PC-9 (cell line): ENCODE data around the gene LRRK1. TPM values are rescaled to one million over a fixed set of nuclear protein-coding genes. Genes with fewer than 3 reads are reported as not detected.

Source experiments
- BruUV-seq: library from RNA; stranded (reverse); fragments of 400-500 nt; replicated peaks from 2 replicates; lab custom pipeline; 2021; lab: Mats Ljungman, UMichigan
- CTCF ChIA-PET: fragments of 300-600 bp; sonication (Branson Sonifier 250); formaldehyde crosslinking; loops from one replicate; lab custom pipeline; 2022; ENCODE audit warnings: antibody characterized with exemption; lab: Charles Lee
- POLR2A ChIA-PET: fragments of 300-600 bp; sonication (Branson Sonifier 250); formaldehyde crosslinking; loops from one replicate; lab custom pipeline; 2022; ENCODE audit warnings: antibody characterized with exemption; ENCODE audit not compliant: unreplicated experiment; lab: Charles Lee
- DNase-seq, 2 experiments: peaks; one replicate each; pipeline versions ENCODE4 v3.0.0 to v3.0.0-alpha.2; 2015 to 2022; ENCODE audit warnings: mixed read lengths in 1 of 2
- H2AFZ ChIP-seq: fragments of 200-600 bp; sonication (generic); 2 replicates; pipeline ENCODE4 v1.8.1; 2017; ENCODE audit warnings: antibody characterized with exemption
- H3F3A ChIP-seq: fragments of 200-600 bp; sonication (generic); 2 replicates; pipeline ENCODE4 v1.8.1; 2017; ENCODE audit warnings: antibody characterized with exemption, mild to moderate bottlenecking, low read depth; ENCODE audit not compliant: insufficient read depth
- H3K27ac ChIP-seq: fragments of 200-600 bp; sonication (generic); 2 replicates; pipeline ENCODE4 v1.6.1; 2016; ENCODE audit warnings: mixed run types
- H3K27me3 ChIP-seq: fragments of 200-600 bp; sonication (generic); 2 replicates; pipeline ENCODE4 v1.6.1; 2016; ENCODE audit warnings: low read depth, mixed run types; ENCODE audit not compliant: insufficient read depth
- H3K36me3 ChIP-seq: fragments of 200-600 bp; sonication (generic); 2 replicates; pipeline ENCODE4 v1.6.1; 2016; ENCODE audit warnings: low read depth, mixed run types
- H3K4me1 ChIP-seq: fragments of 200-600 bp; sonication (generic); replicated peaks from 2 replicates; pipeline ENCODE4 v1.6.1; 2016; ENCODE audit warnings: mixed run types; ENCODE audit not compliant: insufficient read depth
- H3K4me2 ChIP-seq: fragments of 200-600 bp; sonication (generic); 2 replicates; pipeline ENCODE4 v1.6.1; 2017; ENCODE audit warnings: mixed run types
- H3K4me3 ChIP-seq: fragments of 200-600 bp; sonication (generic); 2 replicates; pipeline ENCODE4 v1.6.1; 2016; ENCODE audit warnings: mixed run types
- H3K79me2 ChIP-seq: fragments of 200-600 bp; sonication (generic); 2 replicates; pipeline ENCODE4 v1.6.1; 2017; ENCODE audit warnings: low read depth, mixed run types
- H3K9me2 ChIP-seq: fragments of 200-600 bp; sonication (generic); 2 replicates; pipeline ENCODE4 v1.8.1; 2017; ENCODE audit warnings: mild to moderate bottlenecking; ENCODE audit not compliant: insufficient read depth
- H3K9me3 ChIP-seq: fragments of 200-600 bp; sonication (generic); 2 replicates; pipeline ENCODE4 v1.8.1; 2016; ENCODE audit warnings: low read depth; ENCODE audit not compliant: insufficient read depth
- H4K20me1 ChIP-seq: fragments of 200-600 bp; sonication (generic); 2 replicates; pipeline ENCODE4 v1.8.1; 2017; ENCODE audit not compliant: insufficient read depth
- EZH2 ChIP-seq: fragments of 200-600 bp; sonication (generic); IDR thresholded peaks from 2 replicates; pipeline ENCODE4 v1.8.0; 2017; ENCODE audit warnings: antibody characterized with exemption, low read depth
- intact Hi-C: fragments of 100-400 bp; cut with micrococcal nuclease; formaldehyde crosslinking; loops from one replicate; pipeline ENCODE4 v1.10.0; 2022; ENCODE audit not compliant: unreplicated experiment
- total RNA-seq: library from RNA; stranded (reverse); gene quantifications from 2 replicates; pipeline ENCODE4 v1.2.3, GENCODE V29; 2021
- TF ChIP-seq, protein P1 (sequence below): fragments of 200-600 bp; sonication (generic); conservative IDR thresholded peaks from 2 replicates; pipeline ENCODE4 v1.6.1; 2017; ENCODE audit warnings: mixed run types, antibody characterized with exemption, mild to moderate bottlenecking, moderate library complexity

Gene LRRK1
- total RNA-seq, 1 experiment from 2014 or later, result 15.7 TPM

DNA sequence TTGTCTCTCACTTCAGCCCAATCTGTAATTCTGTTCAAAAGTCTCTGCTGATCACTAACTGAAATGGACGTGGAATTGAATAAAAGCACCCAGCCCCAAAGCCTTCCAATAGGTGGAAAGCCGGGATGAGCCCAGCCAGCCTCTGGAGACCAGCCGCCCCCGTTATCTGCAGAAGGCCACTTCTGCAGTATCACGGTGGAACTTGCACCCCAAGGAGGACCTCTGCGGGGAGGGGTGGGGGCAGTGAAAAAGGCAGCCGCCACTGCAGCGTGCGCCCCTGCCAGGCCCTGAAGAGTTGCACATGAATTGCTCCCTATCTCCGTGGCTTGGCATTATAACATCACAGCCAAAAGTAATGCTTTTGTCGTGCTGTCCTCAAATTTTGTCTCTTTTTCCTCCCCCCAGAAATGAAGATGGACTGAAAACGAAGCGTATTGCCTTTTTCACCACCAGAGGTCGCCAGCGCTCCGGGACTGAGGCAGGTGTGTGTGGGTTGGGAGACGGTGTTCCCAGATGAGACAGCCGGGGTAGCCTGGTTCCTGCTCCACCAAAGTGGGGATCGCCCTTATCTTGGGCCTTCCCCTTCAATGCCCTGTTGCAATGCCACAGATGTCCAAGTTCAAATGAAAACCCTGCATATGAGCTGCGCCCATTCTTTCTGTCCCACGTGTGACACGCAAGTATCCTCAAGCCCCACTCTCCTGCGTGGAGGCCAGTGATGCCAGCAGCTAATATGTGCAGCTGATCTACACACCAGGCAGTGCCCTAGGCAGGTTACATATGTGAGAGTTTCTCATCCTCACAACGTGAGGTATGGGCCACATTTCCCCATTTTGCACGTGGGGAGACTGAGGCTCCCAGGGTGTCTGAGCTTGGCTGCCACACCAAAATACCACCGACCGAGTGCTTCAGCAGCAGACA is 96.0 kb downstream of the LRRK1 start:
- ChIA-PET CTCF (interaction anchor here (0.6 kb wide), 2 partner anchors 167 to 231 kb away, joined by 3 read pairs; no protein-coding TSS in a partner anchor), POLR2A (no interaction called here)

GRCh38 chr15:101016581-101016980 is 97.4 kb downstream of the LRRK1 start:
- H3K4me2 ChIP-seq, result no peak overlapping the region
- H3K9me3 ChIP-seq, result no peaks in the 10 kb centered on the region
- intact Hi-C loops, result no loop called here
- no peak overlapping the region for H3K27ac ChIP-seq
- H3K79me2 ChIP-seq, result no peaks in the 10 kb centered on the region
- no peaks in the 10 kb centered on the region for H3K9me2 ChIP-seq
- H3K27me3 ChIP-seq, result no peaks in the 10 kb centered on the region
- no peak for TF ChIP-seq EZH2
- TF ChIP-seq, protein P1, sequence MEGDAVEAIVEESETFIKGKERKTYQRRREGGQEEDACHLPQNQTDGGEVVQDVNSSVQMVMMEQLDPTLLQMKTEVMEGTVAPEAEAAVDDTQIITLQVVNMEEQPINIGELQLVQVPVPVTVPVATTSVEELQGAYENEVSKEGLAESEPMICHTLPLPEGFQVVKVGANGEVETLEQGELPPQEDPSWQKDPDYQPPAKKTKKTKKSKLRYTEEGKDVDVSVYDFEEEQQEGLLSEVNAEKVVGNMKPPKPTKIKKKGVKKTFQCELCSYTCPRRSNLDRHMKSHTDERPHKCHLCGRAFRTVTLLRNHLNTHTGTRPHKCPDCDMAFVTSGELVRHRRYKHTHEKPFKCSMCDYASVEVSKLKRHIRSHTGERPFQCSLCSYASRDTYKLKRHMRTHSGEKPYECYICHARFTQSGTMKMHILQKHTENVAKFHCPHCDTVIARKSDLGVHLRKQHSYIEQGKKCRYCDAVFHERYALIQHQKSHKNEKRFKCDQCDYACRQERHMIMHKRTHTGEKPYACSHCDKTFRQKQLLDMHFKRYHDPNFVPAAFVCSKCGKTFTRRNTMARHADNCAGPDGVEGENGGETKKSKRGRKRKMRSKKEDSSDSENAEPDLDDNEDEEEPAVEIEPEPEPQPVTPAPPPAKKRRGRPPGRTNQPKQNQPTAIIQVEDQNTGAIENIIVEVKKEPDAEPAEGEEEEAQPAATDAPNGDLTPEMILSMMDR, result no peak
- DNase-seq, result no peak
- no peak overlapping the region for H3K4me3 ChIP-seq
- H4K20me1 ChIP-seq, result no peaks in the 10 kb centered on the region
- CTCF ChIA-PET, result interaction anchor here (0.5 to 0.7 kb wide), 3 partner anchors 9 to 729 kb away, joined by 5 to 12 read pairs (median 6); no protein-coding TSS in a partner anchor
- H2AFZ ChIP-seq, result no peak overlapping the region
- no TSS peak for BruUV-seq
- no peaks in the 10 kb centered on the region for H3K4me1 ChIP-seq
- POLR2A ChIA-PET, result interaction anchor here (0.6 kb wide), 1 partner anchor 32 kb away, joined by 9 read pairs; no protein-coding TSS in a partner anchor
- H3K36me3 ChIP-seq, result no peaks in the 10 kb centered on the region
- no peaks in the 10 kb centered on the region for H3F3A ChIP-seq

More for the DNA sequence above, 96.0 kb downstream of the LRRK1 start:
- no TSS peak for BruUV-seq
- no peaks in the 10 kb centered on the region for H3K36me3 ChIP-seq
- H3K27ac ChIP-seq, result no peak overlapping the region
- H3K79me2 ChIP-seq, result no peaks in the 10 kb centered on the region
- peak in 1 of 2 experiments; percentile 65 for DNase-seq
- H3K27me3 ChIP-seq, result no peaks in the 10 kb centered on the region
- H3K4me2 ChIP-seq, result no peak overlapping the region
- no peak for TF ChIP-seq EZH2
- TF ChIP-seq, protein P1, result peak; percentile 93
- no peaks in the 10 kb centered on the region for H3K9me3 ChIP-seq
- H3K9me2 ChIP-seq, result no peaks in the 10 kb centered on the region
- no peak overlapping the region for H3K4me3 ChIP-seq
- no peaks in the 10 kb centered on the region for H4K20me1 ChIP-seq
- H3F3A ChIP-seq, result no peaks in the 10 kb centered on the region
- intact Hi-C loops, result loop anchor here (1.0 to 2.0 kb wide), 2 partner anchors 74 to 243 kb away; no protein-coding TSS in a partner anchor
- no peaks in the 10 kb centered on the region for H3K4me1 ChIP-seq
- no peak overlapping the region for H2AFZ ChIP-seq

DNA sequence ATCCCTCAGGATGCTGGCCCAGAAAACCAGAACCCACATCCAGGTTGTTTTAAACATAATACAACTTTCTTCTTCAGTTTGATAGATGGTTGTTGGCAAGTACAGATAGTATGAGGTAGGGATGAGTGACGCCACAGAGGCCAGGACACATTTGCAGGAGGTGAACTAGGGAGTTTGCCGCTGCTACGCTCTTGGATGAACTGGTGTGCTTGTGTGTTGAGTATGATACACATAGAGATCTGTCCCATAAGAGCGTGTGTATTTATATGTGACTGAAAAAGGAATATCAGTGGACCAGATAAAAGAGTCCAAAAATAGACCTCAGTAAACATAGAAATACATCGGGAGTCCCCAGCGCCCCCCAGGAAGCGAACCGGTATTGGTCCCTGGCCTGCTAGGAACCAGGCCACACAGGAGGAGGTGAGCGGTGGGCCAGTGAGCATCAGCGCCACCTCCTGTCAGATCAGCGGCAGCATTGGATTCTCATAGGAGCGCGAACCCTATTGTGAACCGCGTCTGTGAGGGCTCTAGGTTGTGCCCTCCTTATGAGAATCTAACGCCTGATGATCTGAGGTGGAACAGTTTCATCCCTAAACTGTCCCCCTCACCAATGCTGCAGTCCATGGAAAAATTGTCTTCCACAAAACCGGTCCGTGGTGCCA is 98.1 kb downstream of the LRRK1 start:
- Histone ChIP-seq H3K9me2 (no peaks in the 10 kb centered on the region), H3K27me3 (no peaks in the 10 kb centered on the region), H3K9me3 (no peaks in the 10 kb centered on the region), H3K79me2 (no peaks in the 10 kb centered on the region), H3K36me3 (no peaks in the 10 kb centered on the region), H3K4me1 (no peaks in the 10 kb centered on the region), H4K20me1 (no peaks in the 10 kb centered on the region), H2AFZ (no peak overlapping the region), H3K4me2 (no peak overlapping the region), H3K4me3 (no peak overlapping the region), H3F3A (no peaks in the 10 kb centered on the region), H3K27ac (no peak overlapping the region)
- intact Hi-C loops, result no loop called here
- no TSS peak for BruUV-seq
- CTCF ChIA-PET, result interaction anchor here (0.6 kb wide), 1 partner anchor 235 kb away, joined by 5 read pairs; no protein-coding TSS in a partner anchor
- POLR2A ChIA-PET, result no interaction called here
- no peak for DNase-seq
- TF ChIP-seq, protein P1, result no peak
- TF ChIP-seq EZH2, result no peak
